ENCODE results near the gene PPHLN1.

The PPHLN1 gene

GRCh38 chr12:42463671-42464070, 137.7 kb downstream of the PPHLN1 start:
- no peak for TF ChIP-seq CTCF (IDR thresholded peaks at IDR 0.05; ENCODE audit: low read depth, low read length, missing control alignments)
- Histone ChIP-seq H3K36me3 (replicated peaks) (peaks cover 21% of the 10 kb centered on the region), H3K27ac (no peak overlapping the region), H3K4me3 (ENCODE audit: low read depth, low read length) (no peak overlapping the region), H3K27me3 (replicated peaks) (no peaks in the 10 kb centered on the region)
- in situ Hi-C loops (cut with HindIII; ENCODE audit: low pct_ligation_motif_present, low sequenced_read_pairs) = no loop called here
- DNase-seq = no peak

DNA sequence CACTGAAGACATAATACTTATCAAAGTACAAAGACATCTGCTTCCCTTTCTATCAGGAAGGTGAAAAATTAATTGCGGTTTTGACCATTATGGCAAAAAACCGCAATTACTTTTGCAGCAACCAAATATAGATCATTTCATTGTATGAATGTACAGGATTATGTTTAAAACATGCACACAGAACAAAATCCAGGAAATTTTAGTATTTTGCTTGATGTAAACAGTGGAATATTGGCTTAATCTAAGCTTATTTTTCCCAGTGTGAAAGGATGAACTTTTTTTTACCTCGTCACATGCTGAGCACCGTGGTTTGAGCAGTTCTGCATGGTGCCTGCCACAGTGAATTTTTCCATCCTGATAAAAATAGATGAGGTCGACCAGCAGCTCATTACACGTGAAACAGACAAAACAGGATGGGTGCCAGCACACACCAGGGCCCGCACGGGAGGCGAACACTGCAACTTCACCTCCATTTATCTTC, 142.4 kb downstream of the PPHLN1 start:
- no peak for DNase-seq
- TF ChIP-seq CTCF (IDR thresholded peaks at IDR 0.05; ENCODE audit: low read depth, low read length, missing control alignments) = no peak
- in situ Hi-C loops (cut with HindIII; ENCODE audit: low pct_ligation_motif_present, low sequenced_read_pairs) = no loop called here
- Histone ChIP-seq H3K27me3 (replicated peaks) (no peaks in the 10 kb centered on the region), H3K36me3 (replicated peaks) (peaks cover 13% of the 10 kb centered on the region), H3K4me3 (ENCODE audit: low read depth, low read length) (no peak overlapping the region), H3K27ac (no peak overlapping the region)

DNA sequence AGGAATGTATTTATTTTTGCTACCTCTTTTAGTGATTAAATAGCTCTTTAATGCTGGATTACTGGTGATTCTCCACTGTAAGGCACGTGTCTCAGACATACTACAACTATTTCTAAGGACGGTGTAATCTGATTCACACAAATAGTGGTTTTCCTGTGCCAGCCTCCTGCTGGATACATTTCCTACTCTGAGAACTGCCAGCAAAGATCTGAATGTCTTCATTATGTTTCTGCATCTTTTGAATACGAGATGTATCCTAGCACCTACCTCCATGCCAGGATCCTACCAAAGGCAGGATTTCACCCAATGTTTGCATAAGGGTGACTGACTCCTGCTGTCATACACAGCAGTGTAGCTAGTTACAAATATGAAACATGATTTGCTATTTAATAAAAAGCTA, 143.0 kb downstream of the PPHLN1 start:
- no peak overlapping the region for H3K4me3 ChIP-seq (ENCODE audit: low read depth, low read length)
- peak; percentile 3 for TF ChIP-seq CTCF (IDR thresholded peaks at IDR 0.05; ENCODE audit: low read depth, low read length, missing control alignments)
- no peaks in the 10 kb centered on the region for H3K27me3 ChIP-seq (replicated peaks)
- in situ Hi-C loops (cut with HindIII; ENCODE audit: low pct_ligation_motif_present, low sequenced_read_pairs) = no loop called here
- DNase-seq = no peak
- no peak overlapping the region for H3K27ac ChIP-seq
- peaks cover 12% of the 10 kb centered on the region for H3K36me3 ChIP-seq (replicated peaks)

DNA sequence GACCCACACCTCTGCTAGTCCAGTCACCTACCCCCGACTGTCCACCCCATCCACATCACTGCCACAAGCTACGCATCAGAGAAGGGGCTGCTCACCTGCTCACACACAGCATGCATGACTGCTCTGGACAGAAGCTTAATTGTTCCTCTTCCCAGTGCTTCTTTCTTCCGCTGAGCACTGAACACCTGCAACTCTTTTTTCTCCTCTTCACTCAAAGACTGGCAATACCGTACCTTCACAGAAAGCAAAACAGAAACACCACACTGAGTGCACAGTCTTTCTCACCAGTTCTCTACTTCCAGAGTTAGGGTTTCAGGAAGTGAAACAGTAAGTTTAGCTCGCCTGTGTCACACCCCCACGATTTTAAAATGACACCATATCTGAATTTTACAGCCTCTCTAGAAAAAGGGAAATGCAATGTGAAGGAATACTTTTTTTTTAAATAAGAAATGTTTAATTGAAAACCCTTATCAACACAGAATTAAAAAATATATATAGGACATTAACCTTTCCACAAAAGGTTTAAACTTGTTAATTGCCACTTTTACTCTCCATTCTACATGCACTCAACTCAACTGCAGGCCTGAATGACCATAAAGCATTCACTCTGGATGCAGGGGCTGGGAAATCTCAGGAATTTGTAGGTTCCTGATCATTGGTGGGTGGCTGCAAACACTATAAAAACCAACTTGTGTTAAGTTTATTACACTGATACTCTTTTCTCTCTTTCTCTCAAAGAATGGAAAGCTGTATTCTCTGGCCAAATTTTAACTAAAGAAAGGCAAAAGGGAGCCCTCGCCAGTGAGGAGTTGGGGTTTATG, 143.6 kb downstream of the PPHLN1 start:
- in situ Hi-C loops (cut with HindIII; ENCODE audit: low pct_ligation_motif_present, low sequenced_read_pairs) = no loop called here
- Histone ChIP-seq H3K27me3 (replicated peaks) (no peaks in the 10 kb centered on the region), H3K27ac (no peak overlapping the region), H3K36me3 (replicated peaks) (peaks cover 6% of the 10 kb centered on the region), H3K4me3 (ENCODE audit: low read depth, low read length) (no peak overlapping the region)
- TF ChIP-seq CTCF (IDR thresholded peaks at IDR 0.05; ENCODE audit: low read depth, low read length, missing control alignments) = no peak
- DNase-seq = no peak

DNA sequence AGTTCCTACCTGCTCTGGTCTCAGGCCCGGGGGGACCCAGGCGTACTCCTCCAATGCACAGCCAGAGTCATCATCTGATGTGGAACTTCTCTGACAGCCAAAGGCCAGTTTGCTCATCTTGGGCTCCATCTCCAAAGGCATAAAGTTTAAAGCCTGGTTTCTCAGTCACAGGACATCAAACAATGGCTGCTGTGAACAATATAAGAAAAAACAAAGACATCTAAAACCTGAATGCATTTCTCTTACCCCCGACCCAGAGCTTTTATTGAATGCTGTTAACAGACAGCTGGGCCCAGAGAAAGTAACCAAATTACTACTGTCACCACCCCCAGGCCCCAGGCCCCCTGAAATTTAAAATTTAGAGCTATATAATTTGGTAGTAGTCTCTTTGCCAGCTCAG, 146.4 kb downstream of the PPHLN1 start:
- in situ Hi-C loops (cut with HindIII; ENCODE audit: low pct_ligation_motif_present, low sequenced_read_pairs) = no loop called here
- H3K27me3 ChIP-seq (replicated peaks) = no peaks in the 10 kb centered on the region
- no peak for DNase-seq
- H3K27ac ChIP-seq = no peak overlapping the region
- H3K36me3 ChIP-seq (replicated peaks) = no peaks in the 10 kb centered on the region
- no peak overlapping the region for H3K4me3 ChIP-seq (ENCODE audit: low read depth, low read length)
- no peak for TF ChIP-seq CTCF (IDR thresholded peaks at IDR 0.05; ENCODE audit: low read depth, low read length, missing control alignments)

- Histone ChIP-seq H3K27me3 (replicated peaks) (no peaks in the 10 kb centered on the region), H3K36me3 (replicated peaks) (no peaks in the 10 kb centered on the region), H3K4me3 (ENCODE audit: low read depth, low read length) (no peak overlapping the region), H3K27ac (no peak overlapping the region)
- DNase-seq = peak; percentile 8
- in situ Hi-C loops (cut with HindIII; ENCODE audit: low pct_ligation_motif_present, low sequenced_read_pairs) = no loop called here
- no peak for TF ChIP-seq CTCF (IDR thresholded peaks at IDR 0.05; ENCODE audit: low read depth, low read length, missing control alignments)
Observed at GRCh38 chr12:42473130-42473529, 147.2 kb downstream of the PPHLN1 start.
